Testis (tissue), 2 donors: Measurements from ENCODE around the gene DAZL.

ENCODE experiments used
- POLR2A ChIP-seq: fragments of 450-650 bp; IDR thresholded peaks from one replicate; pipeline ENCODE4 v1.6.1; 2017; ENCODE audit warnings: antibody characterized with exemption, mild to moderate bottlenecking, moderate library complexity
- TF ChIP-seq, protein P1 (sequence below), 3 experiments: fragments of 450-650 bp in 2 of 3; fragments of 200-600 bp in 1 of 3; sonication (generic) in 1 of 3; IDR thresholded peaks; one replicate each; pipeline ENCODE4 v1.5.1; 2016 to 2019; ENCODE audit warnings: antibody characterized with exemption in 3 of 3, mild to moderate bottlenecking in 2 of 3, moderate library complexity in 1 of 3

DNA sequence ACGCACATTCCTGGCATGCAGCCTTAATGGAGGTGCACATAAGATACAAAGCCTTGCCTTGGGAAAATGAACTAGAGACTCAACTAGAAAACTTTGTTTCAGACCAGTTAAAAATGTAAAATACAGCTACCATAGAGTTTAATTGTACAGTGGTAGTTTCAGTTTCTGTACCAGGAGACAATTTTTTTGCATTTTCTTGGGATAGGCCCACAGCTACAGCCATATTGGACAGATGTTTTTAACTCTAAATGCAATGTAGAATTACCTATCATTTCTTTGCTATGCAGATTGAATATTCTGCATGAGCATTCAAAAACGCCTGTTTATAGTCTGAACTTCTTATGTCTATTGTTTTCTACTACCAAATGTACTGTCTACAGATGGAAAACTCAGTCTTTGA, 20.3 kb downstream of the DAZL start:
- TF ChIP-seq, protein P1, sequence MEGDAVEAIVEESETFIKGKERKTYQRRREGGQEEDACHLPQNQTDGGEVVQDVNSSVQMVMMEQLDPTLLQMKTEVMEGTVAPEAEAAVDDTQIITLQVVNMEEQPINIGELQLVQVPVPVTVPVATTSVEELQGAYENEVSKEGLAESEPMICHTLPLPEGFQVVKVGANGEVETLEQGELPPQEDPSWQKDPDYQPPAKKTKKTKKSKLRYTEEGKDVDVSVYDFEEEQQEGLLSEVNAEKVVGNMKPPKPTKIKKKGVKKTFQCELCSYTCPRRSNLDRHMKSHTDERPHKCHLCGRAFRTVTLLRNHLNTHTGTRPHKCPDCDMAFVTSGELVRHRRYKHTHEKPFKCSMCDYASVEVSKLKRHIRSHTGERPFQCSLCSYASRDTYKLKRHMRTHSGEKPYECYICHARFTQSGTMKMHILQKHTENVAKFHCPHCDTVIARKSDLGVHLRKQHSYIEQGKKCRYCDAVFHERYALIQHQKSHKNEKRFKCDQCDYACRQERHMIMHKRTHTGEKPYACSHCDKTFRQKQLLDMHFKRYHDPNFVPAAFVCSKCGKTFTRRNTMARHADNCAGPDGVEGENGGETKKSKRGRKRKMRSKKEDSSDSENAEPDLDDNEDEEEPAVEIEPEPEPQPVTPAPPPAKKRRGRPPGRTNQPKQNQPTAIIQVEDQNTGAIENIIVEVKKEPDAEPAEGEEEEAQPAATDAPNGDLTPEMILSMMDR (IDR thresholded peaks at IDR 0.05), result no peak
- no peak for TF ChIP-seq POLR2A
